Neutrophil (primary cell): Measurements from ENCODE around the gene MDGA2.
"Not testable (repeated sequence)": the region's sequence is repeated elsewhere in the genome, so short reads cannot be mapped to it uniquely, and the experiment has no call there.

Experiments
- H3K27ac ChIP-seq: fragments of 200-600 bp; sonication (generic); 2 replicates; pipeline ENCODE4 v1.5.1; 2016; ENCODE audit warnings: mild to moderate bottlenecking, moderate library complexity
- H3K27me3 ChIP-seq: fragments of 200-600 bp; sonication (generic); 2 replicates; pipeline ENCODE4 v1.6.0; 2016; ENCODE audit warnings: mild to moderate bottlenecking
- H3K36me3 ChIP-seq: fragments of 200-600 bp; sonication (generic); 2 replicates; pipeline ENCODE4 v1.5.1; 2017
- H3K4me1 ChIP-seq, 2 experiments: fragments of 200-600 bp in 1 of 2; sonication (generic) in 1 of 2; 1 replicate in 1 of 2; 2 replicates in 1 of 2; pipeline versions ENCODE4 v1.5.1 to v1.6.1; 2013 to 2016; ENCODE audit warnings: low read depth in 1 of 2, low read length in 1 of 2, mild to moderate bottlenecking in 1 of 2, moderate library complexity in 1 of 2; ENCODE audit not compliant: control insufficient read depth in 1 of 2, insufficient read depth in 1 of 2
- H3K4me3 ChIP-seq, 2 experiments: fragments of 200-600 bp in 1 of 2; sonication (generic) in 1 of 2; 1 replicate in 1 of 2; 2 replicates in 1 of 2; pipeline ENCODE4 v1.5.1; 2013 to 2016; ENCODE audit warnings: low read depth in 1 of 2, low read length in 1 of 2, mild to moderate bottlenecking in 1 of 2, moderate library complexity in 1 of 2
- H3K9me3 ChIP-seq: fragments of 200-600 bp; sonication (generic); 2 replicates; pipeline ENCODE4 v1.5.1; 2016
- TF ChIP-seq, protein P1 (sequence below): fragments of 200-600 bp; sonication (generic); IDR thresholded peaks from 2 replicates; pipeline ENCODE4 v1.5.1; 2016; ENCODE audit warnings: antibody characterized with exemption

MDGA2 gene

GRCh38 chr14:47658041-47658440 is 17.4 kb downstream of the MDGA2 start:
- no peaks in the 10 kb centered on the region for H3K4me1 ChIP-seq
- H3K27me3 ChIP-seq = no peaks in the 10 kb centered on the region
- H3K4me3 ChIP-seq = no peak overlapping the region
- no peaks in the 10 kb centered on the region for H3K36me3 ChIP-seq
- no peak overlapping the region for H3K27ac ChIP-seq
- H3K9me3 ChIP-seq = no peaks in the 10 kb centered on the region
- TF ChIP-seq, protein P1, sequence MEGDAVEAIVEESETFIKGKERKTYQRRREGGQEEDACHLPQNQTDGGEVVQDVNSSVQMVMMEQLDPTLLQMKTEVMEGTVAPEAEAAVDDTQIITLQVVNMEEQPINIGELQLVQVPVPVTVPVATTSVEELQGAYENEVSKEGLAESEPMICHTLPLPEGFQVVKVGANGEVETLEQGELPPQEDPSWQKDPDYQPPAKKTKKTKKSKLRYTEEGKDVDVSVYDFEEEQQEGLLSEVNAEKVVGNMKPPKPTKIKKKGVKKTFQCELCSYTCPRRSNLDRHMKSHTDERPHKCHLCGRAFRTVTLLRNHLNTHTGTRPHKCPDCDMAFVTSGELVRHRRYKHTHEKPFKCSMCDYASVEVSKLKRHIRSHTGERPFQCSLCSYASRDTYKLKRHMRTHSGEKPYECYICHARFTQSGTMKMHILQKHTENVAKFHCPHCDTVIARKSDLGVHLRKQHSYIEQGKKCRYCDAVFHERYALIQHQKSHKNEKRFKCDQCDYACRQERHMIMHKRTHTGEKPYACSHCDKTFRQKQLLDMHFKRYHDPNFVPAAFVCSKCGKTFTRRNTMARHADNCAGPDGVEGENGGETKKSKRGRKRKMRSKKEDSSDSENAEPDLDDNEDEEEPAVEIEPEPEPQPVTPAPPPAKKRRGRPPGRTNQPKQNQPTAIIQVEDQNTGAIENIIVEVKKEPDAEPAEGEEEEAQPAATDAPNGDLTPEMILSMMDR = no peak

DNA sequence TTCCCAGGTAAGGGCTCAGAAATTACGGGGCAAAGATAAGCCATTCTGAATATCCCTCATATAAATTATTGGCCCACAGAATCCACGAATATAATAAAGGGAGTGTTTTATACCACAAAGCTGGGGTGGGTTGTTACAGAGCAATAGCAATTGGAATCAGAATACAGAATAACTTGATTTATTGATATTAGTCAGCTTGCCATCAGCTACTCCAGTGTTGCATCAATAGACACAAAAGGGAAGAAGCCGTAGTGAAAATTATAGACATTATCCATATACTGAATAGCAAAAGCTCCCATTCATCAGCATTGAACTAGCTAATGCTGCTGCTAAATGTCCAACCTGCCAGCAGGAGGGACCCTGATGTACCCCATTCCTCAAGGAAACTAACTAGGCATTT is 18.3 kb downstream of the MDGA2 start:
- H3K27ac ChIP-seq = no peak overlapping the region
- H3K4me3 ChIP-seq = no peak overlapping the region
- TF ChIP-seq, protein P1 = no peak
- H3K4me1 ChIP-seq = no peaks in the 10 kb centered on the region
- H3K9me3 ChIP-seq = no peaks in the 10 kb centered on the region
- no peaks in the 10 kb centered on the region for H3K27me3 ChIP-seq
- no peaks in the 10 kb centered on the region for H3K36me3 ChIP-seq

- no peaks in the 10 kb centered on the region for H3K27me3 ChIP-seq
- H3K4me3 ChIP-seq = no peak overlapping the region
- TF ChIP-seq, protein P1 = no peak
- H3K4me1 ChIP-seq = no peaks in the 10 kb centered on the region
- no peaks in the 10 kb centered on the region for H3K9me3 ChIP-seq
- H3K27ac ChIP-seq = no peak overlapping the region
- H3K36me3 ChIP-seq = no peaks in the 10 kb centered on the region
Observed at GRCh38 chr14:47651337-47651736, 24.1 kb downstream of the MDGA2 start.

DNA sequence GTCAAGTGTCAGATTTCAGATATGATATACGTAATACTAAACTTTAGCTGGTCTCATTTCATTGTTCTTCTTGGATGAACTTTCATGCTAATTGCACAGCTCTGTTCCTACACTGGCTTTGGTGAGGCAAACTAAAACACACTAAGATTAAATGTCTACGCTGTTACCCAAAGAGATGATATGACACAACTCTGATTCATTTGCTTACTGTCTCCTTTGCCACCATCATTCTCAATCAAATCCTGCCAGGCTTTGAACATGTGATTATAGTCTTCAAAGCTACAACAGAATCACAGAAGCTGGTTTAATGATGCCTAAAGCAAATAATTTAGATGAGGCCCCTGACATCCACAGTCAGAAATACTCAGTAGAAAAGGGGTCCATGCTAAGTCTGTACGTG is 37.7 kb downstream of the MDGA2 start:
- Histone ChIP-seq H3K27ac (no peak overlapping the region), H3K4me1 (no peaks in the 10 kb centered on the region), H3K27me3 (no peaks in the 10 kb centered on the region), H3K9me3 (no peaks in the 10 kb centered on the region), H3K36me3 (no peaks in the 10 kb centered on the region), H3K4me3 (no peak overlapping the region)
- TF ChIP-seq, protein P1 = no peak

DNA sequence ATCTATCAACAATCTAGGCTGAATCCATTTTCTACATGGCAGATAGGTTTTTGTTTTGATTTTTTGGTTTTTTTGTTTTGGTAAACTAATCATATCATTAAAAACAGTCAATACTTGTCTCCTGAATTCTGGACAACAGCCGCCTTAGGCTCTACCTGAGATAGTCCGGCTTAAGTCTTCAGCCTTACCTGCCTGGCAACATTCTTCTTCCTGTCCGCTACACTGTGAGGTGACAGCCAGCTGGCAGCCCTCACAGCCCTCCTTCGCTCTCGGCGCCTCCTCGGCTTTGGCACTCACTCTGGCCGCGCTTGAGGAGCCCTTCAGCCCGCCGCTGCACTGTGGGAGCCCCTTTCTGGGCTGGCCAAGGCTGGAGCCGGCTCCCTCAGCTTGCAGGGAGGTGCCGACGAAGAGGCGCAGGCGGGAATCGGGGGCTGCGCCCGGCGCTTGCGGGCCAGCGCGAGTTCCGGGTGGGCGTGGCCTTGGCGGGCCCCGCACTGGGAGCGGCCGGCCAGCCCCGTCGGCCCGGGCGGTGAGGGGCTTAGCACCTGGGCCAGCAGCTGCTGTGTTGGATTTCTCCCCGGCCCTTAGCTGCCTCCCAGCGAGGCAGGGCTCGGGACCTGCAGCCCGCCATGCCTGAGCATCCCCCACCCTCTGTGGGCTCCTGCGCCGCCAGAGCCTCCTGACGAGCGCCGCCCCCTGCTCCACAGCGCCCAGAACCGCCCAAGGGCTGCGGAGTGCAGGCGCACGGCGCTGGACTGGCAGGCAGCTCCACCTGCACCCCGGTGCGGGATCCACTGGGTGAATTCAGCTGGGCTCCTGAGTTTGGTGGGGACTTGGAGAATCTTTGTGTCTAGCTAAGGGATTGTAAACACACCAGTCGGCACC is 49.0 kb downstream of the MDGA2 start:
- no peaks in the 10 kb centered on the region for H3K36me3 ChIP-seq
- no peaks in the 10 kb centered on the region for H3K27me3 ChIP-seq
- H3K4me3 ChIP-seq = no peak overlapping the region
- TF ChIP-seq, protein P1 = no peak
- no peaks in the 10 kb centered on the region for H3K9me3 ChIP-seq
- no peaks in the 10 kb centered on the region for H3K4me1 ChIP-seq
- H3K27ac ChIP-seq = no peak overlapping the region

DNA sequence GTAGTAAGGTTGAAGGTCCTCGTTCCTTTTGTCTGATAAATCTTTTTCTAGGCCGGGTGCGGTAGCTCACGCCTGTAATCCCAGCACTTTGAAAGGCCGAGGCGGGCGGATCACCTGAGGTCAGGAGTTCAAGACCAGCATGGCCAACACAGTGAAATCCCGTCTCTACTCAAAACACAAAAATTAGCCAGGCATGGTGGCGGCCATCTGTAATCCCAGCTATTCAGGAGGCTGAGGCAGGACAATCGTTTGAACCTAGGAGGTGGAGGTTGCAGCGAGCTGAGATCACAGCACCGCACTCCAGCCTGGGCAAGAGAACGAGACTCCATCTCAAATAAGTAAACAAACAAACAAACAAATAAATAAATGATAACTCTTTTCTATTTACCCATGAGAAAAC is 51.3 kb downstream of the MDGA2 start:
- H3K27me3 ChIP-seq, H3K36me3 ChIP-seq, H3K4me1 ChIP-seq, H3K9me3 ChIP-seq, H3K27ac ChIP-seq, H3K4me3 ChIP-seq: not testable (repeated sequence)
